Measurements from ENCODE around the gene SFXN4. TPM values are rescaled to one million over a fixed set of nuclear protein-coding genes. Genes with fewer than 3 reads are reported as not detected.

Gene SFXN4
- total and polyA plus RNA-seq, 2 of the 13 experiments (the other 11 are each of a cell fraction or from before 2014, with no cell fraction given), result 47.7 to 64.9 TPM

DNA sequence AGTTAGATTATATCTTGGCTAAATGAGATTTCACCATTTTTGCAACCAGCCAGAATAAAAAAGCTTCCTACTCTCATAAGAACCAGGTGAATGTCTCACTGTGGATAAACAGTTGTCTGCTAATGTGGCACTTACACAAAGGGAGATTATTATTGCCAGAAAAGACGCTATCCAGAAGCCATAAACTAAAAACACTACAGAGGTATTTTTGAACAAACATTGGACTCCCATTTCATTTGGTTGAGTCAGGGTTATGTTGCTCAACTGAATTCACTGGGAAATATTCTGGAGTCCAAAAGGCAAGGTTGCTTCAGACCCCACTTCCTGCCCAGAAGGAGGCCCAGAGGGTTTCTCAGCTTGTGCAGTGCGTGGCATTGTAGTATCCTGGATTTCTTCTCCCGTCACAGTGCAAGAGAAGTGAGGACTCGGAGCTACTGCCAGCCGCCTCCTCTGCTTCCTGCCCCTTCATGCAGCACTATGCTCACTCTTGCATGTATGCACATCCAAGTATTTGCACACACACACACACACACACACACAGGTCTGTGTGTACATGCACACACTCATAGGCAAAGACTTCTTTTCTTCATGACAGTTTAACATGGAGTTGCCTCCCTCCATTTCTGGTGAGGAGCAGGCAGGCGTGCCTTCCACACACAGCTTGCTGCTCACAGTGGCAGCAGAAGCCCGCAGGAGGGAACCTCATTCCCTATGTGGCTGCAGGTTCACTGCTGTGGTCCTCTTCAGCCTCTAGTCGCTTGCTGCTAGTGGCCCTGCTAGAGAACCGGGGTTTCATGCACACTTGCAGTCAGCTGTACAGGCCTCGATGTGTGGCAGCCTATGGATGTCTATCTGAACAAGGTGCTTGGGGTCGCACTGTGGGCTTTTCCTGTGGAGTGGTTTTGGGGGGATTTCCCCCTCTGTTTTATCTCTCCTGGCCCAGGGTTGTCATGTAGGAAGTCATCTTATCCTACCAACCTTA lies 51.5 kb downstream of the SFXN4 start (continued):
- TF ChIP-seq, protein P1, sequence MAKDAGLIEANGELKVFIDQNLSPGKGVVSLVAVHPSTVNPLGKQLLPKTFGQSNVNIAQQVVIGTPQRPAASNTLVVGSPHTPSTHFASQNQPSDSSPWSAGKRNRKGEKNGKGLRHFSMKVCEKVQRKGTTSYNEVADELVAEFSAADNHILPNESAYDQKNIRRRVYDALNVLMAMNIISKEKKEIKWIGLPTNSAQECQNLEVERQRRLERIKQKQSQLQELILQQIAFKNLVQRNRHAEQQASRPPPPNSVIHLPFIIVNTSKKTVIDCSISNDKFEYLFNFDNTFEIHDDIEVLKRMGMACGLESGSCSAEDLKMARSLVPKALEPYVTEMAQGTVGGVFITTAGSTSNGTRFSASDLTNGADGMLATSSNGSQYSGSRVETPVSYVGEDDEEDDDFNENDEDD (CRISPR knock-in tag; IDR thresholded peaks at IDR 0.05; ENCODE audit: borderline replicate concordance), result peak; percentile 22; the same call in 1 of the 2 replicates
- TF ChIP-seq, protein P2, sequence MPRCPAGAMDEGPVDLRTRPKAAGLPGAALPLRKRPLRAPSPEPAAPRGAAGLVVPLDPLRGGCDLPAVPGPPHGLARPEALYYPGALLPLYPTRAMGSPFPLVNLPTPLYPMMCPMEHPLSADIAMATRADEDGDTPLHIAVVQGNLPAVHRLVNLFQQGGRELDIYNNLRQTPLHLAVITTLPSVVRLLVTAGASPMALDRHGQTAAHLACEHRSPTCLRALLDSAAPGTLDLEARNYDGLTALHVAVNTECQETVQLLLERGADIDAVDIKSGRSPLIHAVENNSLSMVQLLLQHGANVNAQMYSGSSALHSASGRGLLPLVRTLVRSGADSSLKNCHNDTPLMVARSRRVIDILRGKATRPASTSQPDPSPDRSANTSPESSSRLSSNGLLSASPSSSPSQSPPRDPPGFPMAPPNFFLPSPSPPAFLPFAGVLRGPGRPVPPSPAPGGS (CRISPR knock-in tag; IDR thresholded peaks at IDR 0.05), result no peak
- TF ChIP-seq ZNF549 (CRISPR knock-in tag; IDR thresholded peaks at IDR 0.05) (no peak), KAT7 (CRISPR knock-in tag; IDR thresholded peaks at IDR 0.05; ENCODE audit: borderline replicate concordance) (no peak; the same call in 1 of the 2 replicates), NCOA1 (CRISPR knock-in tag; IDR thresholded peaks at IDR 0.05) (peak; percentile 74; the same call in 1 of the 2 replicates), ZSCAN20 (CRISPR knock-in tag; IDR thresholded peaks at IDR 0.05; ENCODE audit: borderline replicate concordance) (no peak), SMC3 (IDR thresholded peaks at IDR 0.05; ENCODE audit: low read length) (peak; percentile 51; the same call in 1 of the 2 replicates), RNF2 (conservative IDR thresholded peaks at IDR 0.05; ENCODE audit: low read depth) (no peak), DPF2 (CRISPR knock-in tag; IDR thresholded peaks at IDR 0.05; ENCODE audit: borderline replicate concordance, low read depth) (peak; percentile 97), ZNF235 (CRISPR knock-in tag; IDR thresholded peaks at IDR 0.05; ENCODE audit: borderline replicate concordance) (no peak), ZNF326 (CRISPR knock-in tag; IDR thresholded peaks at IDR 0.05; ENCODE audit: borderline replicate concordance) (no peak), ARNT (IDR thresholded peaks at IDR 0.05) (no peak), NONO (IDR thresholded peaks at IDR 0.05) (no peak), NONO (CRISPR knock-in tag; conservative IDR thresholded peaks at IDR 0.05) (no peak), HNRNPLL (IDR thresholded peaks at IDR 0.05; ENCODE audit: low read depth, low read length, poor library complexity, severe bottlenecking) (no peak), ZNF33A (CRISPR knock-in tag; IDR thresholded peaks at IDR 0.05; ENCODE audit: borderline replicate concordance) (no peak), ZFAT (CRISPR knock-in tag; conservative IDR thresholded peaks at IDR 0.05) (no peak), ZNF572 (CRISPR knock-in tag; IDR thresholded peaks at IDR 0.05) (no peak; the same call in 1 of the 2 replicates), ZFP1 (CRISPR knock-in tag; IDR thresholded peaks at IDR 0.05) (0 out of 2 replicates have a peak, but pooled peaks have one; percentile 50), GPN1 (CRISPR knock-in tag; IDR thresholded peaks at IDR 0.05; ENCODE audit: borderline replicate concordance) (no peak), NFRKB (IDR thresholded peaks at IDR 0.05) (no peak), ZNF367 (CRISPR knock-in tag; IDR thresholded peaks at IDR 0.05; ENCODE audit: borderline replicate concordance) (no peak), ZNF251 (CRISPR knock-in tag; IDR thresholded peaks at IDR 0.05) (no peak)
- TF ChIP-seq, protein P3, sequence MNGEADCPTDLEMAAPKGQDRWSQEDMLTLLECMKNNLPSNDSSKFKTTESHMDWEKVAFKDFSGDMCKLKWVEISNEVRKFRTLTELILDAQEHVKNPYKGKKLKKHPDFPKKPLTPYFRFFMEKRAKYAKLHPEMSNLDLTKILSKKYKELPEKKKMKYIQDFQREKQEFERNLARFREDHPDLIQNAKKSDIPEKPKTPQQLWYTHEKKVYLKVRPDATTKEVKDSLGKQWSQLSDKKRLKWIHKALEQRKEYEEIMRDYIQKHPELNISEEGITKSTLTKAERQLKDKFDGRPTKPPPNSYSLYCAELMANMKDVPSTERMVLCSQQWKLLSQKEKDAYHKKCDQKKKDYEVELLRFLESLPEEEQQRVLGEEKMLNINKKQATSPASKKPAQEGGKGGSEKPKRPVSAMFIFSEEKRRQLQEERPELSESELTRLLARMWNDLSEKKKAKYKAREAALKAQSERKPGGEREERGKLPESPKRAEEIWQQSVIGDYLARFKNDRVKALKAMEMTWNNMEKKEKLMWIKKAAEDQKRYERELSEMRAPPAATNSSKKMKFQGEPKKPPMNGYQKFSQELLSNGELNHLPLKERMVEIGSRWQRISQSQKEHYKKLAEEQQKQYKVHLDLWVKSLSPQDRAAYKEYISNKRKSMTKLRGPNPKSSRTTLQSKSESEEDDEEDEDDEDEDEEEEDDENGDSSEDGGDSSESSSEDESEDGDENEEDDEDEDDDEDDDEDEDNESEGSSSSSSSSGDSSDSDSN (CRISPR knock-in tag; IDR thresholded peaks at IDR 0.05), result peak; percentile 34; the same call in 1 of the 2 replicates
- TF ChIP-seq, protein P4, sequence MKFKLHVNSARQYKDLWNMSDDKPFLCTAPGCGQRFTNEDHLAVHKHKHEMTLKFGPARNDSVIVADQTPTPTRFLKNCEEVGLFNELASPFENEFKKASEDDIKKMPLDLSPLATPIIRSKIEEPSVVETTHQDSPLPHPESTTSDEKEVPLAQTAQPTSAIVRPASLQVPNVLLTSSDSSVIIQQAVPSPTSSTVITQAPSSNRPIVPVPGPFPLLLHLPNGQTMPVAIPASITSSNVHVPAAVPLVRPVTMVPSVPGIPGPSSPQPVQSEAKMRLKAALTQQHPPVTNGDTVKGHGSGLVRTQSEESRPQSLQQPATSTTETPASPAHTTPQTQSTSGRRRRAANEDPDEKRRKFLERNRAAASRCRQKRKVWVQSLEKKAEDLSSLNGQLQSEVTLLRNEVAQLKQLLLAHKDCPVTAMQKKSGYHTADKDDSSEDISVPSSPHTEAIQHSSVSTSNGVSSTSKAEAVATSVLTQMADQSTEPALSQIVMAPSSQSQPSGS (CRISPR knock-in tag; IDR thresholded peaks at IDR 0.05), result peak; percentile 70; the same call in 1 of the 2 replicates
